T-helper 17 cell (primary cell): ENCODE data around the gene RASSF3. TPM values are rescaled to one million over a fixed set of nuclear protein-coding genes. Genes with fewer than 3 reads are reported as not detected.

ENCODE experiments used
- ATAC-seq: fragments of 150-1000 bp; cut with Tn5 transposase; 2 replicates; pipeline ENCODE4 v1.10.0; 2021; ENCODE audit warnings: mild to moderate bottlenecking, moderate library complexity
- DNase-seq, 3 donors: peaks; one replicate each; pipeline versions ENCODE4 v3.0.0 to v3.0.0-alpha.2; 2020 to 2021
- H3K9me3 ChIP-seq: one replicate; pipeline ENCODE4 v1.7.0; 2013; ENCODE audit warnings: low read length, mild to moderate bottlenecking; ENCODE audit not compliant: control insufficient read depth, poor library complexity, severe bottlenecking
- H3K27ac Mint-ChIP-seq: one replicate; pipeline ENCODE4 v1.8.0; 2022; ENCODE audit warnings: mild to moderate bottlenecking, moderate library complexity, mixed read lengths
- H3K27me3 Mint-ChIP-seq: one replicate; pipeline ENCODE4 v1.8.0; 2022; ENCODE audit warnings: mixed read lengths
- H3K36me3 Mint-ChIP-seq: one replicate; pipeline ENCODE4 v1.8.0; 2022; ENCODE audit warnings: low read depth, mixed read lengths
- H3K4me1 Mint-ChIP-seq: one replicate; pipeline ENCODE4 v1.8.0; 2022; ENCODE audit warnings: mild to moderate bottlenecking, mixed read lengths
- H3K4me3 Mint-ChIP-seq: one replicate; pipeline ENCODE4 v1.8.0; 2022; ENCODE audit warnings: mild to moderate bottlenecking, moderate library complexity, mixed read lengths
- total RNA-seq, 4 donors: library from RNA in 2 of 4; stranded (reverse) in 2 of 4; gene quantifications; one replicate each; pipeline ENCODE4 v1.2.3 and lab custom pipeline; 2022 to 2026

The RASSF3 gene
- total RNA-seq, 2 donors from 2014 or later: 114 to 116 TPM

GRCh38 chr12:64745980-64746379 is 135.7 kb downstream of the RASSF3 start:
- H3K4me3 Mint-ChIP-seq: no peak overlapping the region
- no peak for DNase-seq
- H3K4me1 Mint-ChIP-seq: no peaks in the 10 kb centered on the region
- H3K9me3 ChIP-seq: no peaks in the 10 kb centered on the region
- no peak for ATAC-seq
- H3K27me3 Mint-ChIP-seq: no peaks in the 10 kb centered on the region
- H3K36me3 Mint-ChIP-seq: peaks cover 6% of the 10 kb centered on the region
- no peak overlapping the region for H3K27ac Mint-ChIP-seq

GRCh38 chr12:64746663-64747062 is 136.4 kb downstream of the RASSF3 start:
- Mint-ChIP-seq H3K27me3 (no peaks in the 10 kb centered on the region), H3K4me3 (no peak overlapping the region), H3K27ac (peak overlapping the region; percentile 14), H3K4me1 (no peaks in the 10 kb centered on the region), H3K36me3 (peaks cover 6% of the 10 kb centered on the region)
- ATAC-seq (no peak), DNase-seq (no peak)
- H3K9me3 ChIP-seq: no peaks in the 10 kb centered on the region

Other genes with a start within 250 kb of the RASSF3 start
- under 1 TPM in 1 of 2 donors, not detected in 1; 0.17 TPM for gene C12orf56, start 219.7 kb upstream of the RASSF3 start, total RNA-seq
- gene XPOT, start 206.1 kb upstream of the RASSF3 start, total RNA-seq: 10 to 100 TPM; 58.2 to 61.6 TPM
- gene TBK1, start 158.4 kb upstream of the RASSF3 start, total RNA-seq: 10 to 100 TPM; 15.0 to 22.7 TPM
- 10 to 100 TPM; 21.0 to 22.4 TPM for gene GNS, start 148.9 kb downstream of the RASSF3 start, total RNA-seq
- gene TBC1D30, start 214.2 kb downstream of the RASSF3 start, total RNA-seq: under 1 TPM; 0.20 to 0.23 TPM